GM21576 (cell line): ENCODE results near the gene TBCD.

Experiments used
- ATAC-seq: cut with Tn5 transposase; IDR thresholded peaks from one replicate; pipeline ENCODE4 v1.9.1; 2021; ENCODE audit warnings: mild to moderate bottlenecking, moderate library complexity; ENCODE audit not compliant: unreplicated experiment

The TBCD gene

DNA sequence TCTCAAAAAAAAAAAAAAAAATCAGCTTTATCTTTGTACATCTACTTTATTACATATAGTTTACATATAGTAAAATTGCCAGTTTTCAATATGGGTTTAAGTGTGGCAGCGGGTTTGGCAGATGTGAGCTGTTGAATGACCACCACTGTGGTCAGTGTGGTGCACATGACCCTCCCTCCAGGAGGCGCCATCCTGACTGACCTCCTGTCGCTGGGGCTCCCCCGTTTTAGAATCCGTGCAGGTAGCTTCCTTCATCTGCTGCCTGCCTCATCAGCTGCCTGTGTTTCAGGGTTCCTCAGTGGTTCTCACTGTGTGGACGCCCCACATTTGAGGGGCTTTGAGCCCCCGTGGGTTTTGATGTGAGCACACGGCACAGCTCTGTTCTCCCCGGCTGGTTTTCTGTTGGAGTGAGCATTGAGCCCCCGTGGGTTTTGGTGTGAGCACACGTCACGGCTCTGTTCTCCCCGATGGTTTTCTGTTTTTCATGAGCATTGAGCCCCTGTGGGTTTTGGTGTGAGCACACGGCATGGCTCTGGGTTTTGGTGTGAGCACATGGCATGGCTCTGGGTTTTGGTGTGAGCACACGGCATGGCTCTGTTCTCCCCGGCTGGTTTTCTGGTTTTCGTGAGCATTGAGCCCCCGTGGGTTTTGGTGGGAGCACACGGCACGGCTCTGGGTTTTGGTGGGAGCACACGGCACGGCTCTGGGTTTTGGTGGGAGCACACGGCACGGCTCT lies 145.8 kb downstream of the TBCD start:
- no peak for ATAC-seq

DNA sequence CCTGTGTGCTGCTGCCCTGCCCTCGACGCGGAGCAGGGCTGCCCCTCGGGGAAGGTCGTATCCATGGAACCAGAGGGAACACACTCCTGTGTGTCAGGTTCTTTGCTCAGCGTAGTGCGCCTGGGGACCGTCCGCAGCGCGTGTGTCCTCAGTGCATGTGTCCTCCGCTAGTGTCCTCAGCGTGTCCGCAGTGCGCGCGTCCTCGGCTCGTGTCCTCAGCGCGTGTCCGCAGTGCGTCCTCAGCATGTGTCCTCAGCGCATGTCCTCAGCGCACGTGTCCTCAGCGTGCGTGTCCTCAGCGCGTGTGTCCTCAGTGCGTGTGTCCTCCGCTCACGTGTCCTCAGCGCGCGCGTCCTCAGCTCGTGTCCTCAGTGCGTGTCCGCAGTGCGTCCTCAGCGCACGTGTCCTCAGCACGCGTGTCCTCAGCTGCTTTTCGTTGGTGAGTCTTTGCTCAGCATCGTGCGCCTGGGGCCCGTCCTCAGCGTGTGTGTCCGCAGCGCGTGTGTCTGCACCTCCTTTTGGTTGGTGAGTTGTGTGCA lies 147.2 kb downstream of the TBCD start:
- ATAC-seq: no peak

DNA sequence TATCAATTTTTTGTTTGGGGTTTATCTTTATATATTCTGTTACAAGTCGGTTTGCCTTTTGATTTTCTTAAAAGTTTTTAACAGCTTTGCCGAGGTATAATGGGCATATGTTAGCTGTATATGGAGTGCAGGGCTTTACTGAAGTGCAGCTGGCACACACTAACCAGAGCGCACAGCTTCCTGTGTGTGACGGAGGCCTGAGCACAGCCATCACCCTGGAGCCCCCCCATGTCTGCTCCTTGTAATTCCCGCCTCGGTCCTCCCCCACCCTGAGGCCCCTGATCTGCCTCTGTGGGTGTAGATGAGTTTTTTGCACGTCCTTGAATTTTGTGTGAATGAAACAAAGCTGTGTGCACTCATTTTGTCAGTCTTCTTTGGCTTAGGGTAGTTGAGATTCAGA lies 148.1 kb downstream of the TBCD start:
- no peak for ATAC-seq

DNA sequence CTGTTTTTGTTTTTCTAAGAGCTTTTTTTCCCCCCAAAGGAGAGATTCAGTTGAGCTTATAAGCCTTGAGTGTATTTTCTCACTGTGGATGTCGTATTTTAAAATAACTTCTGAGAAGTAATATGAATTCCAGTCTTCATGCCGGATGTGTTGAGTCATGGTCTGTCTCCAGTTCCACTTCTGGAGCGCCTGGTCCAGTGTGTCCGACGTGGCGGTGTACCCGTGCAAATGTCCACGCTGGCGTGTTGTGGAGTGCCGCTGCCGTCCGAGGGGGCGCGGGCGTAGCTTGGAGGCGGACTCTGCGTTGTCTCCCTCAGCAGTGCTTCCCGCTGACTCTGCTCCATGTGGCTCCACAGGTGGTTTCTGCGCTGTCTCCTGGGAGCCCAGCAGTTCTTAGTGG lies 148.9 kb downstream of the TBCD start:
- no peak for ATAC-seq

DNA sequence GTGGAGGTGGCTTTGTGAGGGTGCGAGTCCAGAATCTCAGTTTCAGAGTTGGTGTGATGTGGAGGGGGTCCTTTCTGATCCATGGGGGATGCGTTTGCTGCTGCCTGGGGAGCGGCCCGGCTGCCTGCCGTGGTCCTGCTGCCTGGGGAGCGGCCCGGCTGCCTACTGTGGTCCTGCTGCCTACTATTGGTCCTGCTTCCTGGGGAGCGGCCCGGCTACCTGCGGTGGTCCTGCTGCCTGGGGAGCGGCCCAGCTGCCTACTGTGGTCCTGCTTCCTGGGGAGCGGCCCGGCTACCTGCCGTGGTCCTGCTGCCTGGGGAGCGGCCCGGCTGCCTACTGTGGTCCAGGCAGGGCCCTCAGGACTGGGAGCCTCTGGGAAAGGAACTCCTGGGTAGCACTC lies 149.5 kb downstream of the TBCD start:
- no peak for ATAC-seq

DNA sequence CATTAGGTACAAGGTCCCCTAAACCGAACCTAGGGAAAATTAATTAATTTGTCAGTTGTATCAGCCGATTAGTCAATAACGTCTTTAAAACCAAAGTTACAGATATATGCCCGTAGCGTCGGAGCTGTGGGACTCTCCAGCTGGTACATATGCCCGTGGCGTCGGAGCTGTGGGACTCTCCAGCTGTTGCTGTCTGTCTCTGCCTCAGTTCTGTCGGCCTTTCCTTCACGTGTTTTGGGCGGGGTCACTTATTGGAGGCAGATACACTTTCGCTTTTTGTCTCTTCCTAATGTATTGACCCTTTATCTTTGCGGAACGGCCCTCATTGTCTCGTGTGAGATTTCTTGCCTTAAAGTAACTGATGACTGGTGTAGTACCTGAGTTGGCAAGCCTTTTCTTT lies 150.0 kb downstream of the TBCD start:
- ATAC-seq: no peak

DNA sequence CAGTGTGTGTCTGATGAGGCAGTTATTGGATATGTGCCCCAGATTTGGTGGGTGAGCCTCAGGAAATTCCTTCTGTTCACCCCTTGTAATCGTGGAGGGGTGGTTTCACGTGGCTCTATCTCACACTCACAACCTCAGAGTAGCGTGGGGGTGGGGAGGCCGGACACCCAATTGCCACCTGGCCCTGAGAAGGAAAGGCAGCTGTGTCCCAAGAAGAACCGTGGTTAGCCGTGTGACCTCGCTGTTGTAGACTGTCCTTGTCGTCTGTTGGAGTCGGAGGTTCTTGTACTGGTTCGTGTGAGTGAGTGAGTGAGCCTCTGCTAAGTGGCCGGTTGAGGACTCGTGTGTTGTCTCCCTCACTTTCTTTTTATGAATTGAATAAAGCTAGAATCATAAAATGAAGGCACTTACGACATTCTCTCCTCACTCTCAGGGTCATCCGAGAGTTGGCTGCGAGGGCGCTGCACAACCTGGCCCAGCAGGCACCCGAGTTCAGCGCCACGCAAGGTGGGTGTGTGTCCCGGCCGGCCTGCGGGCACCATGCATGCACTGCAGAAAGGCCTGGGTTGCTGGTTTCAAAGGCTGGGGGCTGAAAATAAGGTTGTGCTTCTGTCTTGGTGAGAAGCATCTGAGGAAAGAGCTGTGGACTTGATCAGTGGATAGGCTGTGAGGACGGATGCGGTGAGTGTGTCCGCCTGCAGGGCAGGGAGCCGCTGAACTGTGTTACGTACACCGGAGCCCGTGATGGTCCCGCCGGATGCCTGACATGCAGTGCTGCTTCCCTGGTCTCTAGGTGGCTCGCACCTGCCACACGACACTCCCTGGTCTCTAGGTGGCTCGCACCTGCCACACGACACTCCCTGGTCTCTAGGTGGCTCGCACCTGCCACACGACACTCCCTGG lies 151.4 kb downstream of the TBCD start:
- ATAC-seq: no peak

DNA sequence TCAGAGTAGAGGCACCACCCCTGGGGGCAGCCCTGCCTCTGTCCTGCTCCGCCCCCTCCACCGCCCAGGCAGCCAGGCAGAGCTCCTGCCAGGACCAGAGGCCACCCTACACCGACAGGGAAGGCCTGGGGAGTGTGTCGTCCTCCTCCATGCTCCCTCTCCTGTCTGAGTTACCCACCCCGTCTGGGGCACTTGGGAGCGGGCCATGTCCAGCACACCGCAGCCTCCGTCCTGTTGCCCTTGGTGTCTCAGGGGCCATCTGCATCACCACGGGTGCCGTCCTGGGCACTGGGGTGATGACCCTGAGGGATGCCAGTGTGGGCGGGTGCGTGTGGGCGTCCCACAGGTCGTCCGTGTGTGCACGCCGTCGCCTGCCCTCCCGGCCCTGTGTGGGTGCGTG lies 153.3 kb downstream of the TBCD start:
- ATAC-seq: no peak

DNA sequence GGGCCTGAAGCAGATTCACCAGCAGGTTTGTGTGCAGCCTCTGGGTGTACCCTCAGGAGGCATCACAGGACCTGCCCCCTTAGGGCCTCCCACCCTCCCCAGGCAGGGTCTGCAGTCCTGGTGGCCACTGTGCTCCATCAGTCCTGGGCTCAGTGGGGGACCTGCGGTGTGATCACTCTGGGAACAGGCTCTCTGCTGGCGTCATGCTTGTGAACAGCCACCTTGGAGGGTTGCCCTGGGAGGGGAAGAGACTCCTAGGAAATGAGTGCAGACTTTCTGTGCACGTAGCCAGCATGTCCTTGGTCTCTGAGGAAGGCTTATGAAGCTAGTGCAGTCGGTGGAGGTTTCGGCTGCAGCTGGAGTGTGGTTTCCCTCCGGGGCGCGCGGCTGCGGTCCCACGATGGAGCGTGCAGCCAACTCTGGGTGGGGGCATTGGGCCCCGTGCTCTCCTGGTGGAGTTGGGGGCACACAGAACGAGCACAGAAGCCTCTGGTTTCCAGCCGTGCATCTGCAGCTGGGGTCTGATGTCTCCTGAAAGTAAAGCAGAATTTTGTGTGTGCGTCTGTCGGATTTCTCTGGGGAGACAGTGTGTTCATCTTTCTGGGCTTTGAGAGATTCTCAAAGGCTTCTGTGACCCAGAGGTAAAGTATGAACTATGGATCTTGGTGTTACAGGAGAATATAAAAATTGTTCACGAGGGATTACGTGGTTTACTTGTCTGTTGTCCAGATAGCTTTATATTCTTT lies 156.1 kb downstream of the TBCD start:
- ATAC-seq: no peak

DNA sequence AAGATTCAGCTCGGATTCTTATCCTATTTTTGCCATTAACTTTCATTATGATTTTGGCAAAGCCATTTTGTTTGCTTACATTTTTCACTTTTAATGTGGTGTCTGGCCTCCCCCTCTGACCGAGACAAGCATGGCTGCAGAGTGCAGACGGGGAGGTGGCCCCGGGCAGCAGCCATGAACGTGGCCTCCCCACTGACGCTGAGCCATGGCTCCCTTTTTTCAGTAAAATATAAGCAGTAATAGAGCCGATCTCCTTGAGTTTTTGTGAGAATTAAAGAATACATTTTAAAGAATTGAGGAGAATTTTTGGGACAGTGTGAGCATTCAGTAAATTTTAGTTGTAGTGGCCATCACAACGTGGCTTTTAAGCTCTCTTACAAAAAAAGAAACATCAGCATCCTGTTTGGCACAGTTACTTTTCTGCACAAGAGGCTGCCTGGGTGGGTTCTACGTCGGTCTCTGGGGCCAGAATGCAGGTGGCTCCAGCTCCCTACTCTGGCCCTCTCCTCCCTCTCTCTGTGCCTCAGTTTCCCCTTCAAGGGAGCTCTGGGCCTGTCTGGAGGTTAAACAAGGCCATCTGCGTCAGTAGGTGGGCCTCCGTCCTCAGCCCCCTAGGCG lies 156.8 kb downstream of the TBCD start:
- ATAC-seq: no peak

DNA sequence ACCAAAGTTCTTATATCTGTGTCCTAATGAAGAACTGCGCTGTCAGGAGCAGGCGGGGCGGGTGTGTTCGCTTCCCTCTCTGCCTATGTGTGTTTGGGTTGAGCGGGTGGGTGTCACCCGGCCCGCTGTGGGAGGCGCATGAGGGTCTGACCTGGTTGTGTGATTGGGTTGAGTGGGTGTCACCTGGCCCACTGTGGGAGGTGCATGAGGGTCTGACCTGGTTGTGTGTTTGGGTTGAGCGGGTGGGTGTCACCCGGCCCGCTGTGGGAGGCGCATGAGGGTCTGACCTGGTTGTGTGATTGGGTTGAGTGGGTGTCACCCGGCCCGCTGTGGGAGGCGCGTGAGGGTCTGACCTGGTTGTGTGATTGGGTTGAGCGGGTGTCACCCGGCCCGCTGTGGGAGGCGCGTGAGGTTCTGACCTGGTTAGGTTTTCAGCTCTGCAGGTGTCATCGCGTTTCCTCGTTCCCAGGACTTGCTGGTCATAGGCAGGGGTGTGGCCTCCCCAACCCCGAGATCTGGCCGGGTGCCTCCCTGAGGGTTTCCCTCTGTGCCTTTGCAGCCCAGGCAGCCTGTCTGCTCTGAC lies 157.5 kb downstream of the TBCD start:
- ATAC-seq: no peak

DNA sequence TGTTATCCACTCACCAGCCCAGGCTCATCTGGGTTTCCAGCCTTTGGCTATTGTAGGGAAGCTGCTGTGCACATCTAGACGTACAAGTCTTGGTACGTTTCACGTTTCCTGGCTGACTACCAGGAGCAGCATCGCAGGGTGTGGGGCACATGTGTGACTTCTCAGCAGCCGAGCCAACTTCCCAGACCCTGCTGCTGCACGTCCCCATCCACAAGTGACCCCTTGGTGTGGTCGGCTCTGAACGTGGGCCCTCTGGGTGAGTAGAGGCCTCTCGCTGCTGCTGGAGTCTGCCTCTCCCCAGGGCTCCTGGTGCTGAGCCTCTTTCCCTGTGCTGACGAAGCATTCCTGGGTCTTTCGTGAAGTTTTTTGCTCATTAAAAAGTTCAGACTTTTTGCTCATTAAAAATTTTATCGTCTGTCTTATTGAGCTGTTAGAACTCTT lies 158.2 kb downstream of the TBCD start:
- ATAC-seq: no peak

DNA sequence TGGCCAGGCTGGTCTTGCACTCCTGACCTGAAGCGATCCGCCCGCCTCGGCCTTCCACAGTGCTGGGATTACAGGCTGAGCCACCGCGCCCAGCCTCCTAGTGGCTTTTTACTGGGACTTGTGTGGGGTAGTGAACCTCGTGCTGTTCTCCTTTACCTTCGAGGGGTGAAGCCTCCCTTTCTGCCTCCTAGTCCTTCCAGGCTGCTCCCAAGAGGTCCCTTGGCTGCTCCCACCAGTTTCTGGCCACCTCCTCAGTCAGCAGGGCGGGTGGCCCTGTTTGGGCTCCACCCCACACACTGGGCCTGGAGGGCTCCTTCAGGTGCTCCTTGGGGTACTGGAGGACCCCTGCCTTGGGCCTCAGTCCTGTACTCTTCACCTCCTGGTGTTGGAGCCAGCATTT lies 158.9 kb downstream of the TBCD start:
- ATAC-seq: no peak

DNA sequence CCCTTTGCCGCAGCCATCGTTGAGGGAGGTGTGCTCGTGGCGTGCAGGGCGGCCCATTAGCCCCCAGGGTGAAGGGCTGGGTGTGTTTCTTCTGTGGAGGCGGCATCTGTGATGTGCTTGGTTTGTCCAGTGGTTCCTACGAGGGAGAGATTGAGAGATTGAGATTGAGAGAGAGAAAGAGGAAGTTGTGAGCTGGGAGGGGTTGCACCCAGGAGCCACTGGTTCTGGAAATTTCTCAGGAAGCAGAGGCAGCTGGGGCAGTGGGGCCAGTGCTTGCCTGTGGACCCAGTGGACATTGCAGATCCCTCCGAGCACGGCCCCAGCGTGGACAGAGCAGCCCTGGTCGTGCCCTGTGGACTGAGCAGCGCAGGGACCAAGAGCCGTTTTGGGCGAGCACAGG lies 160.0 kb downstream of the TBCD start:
- no peak for ATAC-seq

DNA sequence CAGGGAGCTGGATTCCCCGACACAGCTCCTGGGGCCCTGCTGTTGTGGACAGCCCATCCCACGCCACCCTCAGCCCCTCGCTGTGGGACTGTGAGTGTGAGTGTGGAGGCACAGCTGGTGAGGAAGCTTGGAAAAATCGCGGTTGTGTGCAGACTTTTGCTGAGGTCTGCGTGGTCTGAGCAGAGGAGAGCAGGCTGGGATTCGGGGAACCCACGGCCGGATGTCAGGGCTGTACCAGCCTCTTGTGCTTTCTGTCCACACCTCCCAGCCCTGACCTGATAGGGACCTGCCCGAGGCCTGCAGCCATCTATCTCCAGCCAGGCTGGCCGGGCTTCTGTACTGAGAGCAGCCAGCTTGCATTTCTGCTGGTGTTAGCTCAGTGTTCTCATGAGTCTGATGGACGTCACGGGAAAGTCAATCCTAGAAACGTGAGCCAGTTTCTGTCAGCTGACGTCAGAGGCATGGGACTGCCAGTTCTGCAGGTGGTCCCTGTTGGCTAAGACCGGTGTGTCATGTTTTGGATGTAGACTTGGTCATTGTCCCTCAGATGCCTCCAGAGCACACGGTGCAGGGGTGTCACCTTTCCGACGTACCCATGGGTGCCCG lies 160.7 kb downstream of the TBCD start:
- no peak for ATAC-seq

DNA sequence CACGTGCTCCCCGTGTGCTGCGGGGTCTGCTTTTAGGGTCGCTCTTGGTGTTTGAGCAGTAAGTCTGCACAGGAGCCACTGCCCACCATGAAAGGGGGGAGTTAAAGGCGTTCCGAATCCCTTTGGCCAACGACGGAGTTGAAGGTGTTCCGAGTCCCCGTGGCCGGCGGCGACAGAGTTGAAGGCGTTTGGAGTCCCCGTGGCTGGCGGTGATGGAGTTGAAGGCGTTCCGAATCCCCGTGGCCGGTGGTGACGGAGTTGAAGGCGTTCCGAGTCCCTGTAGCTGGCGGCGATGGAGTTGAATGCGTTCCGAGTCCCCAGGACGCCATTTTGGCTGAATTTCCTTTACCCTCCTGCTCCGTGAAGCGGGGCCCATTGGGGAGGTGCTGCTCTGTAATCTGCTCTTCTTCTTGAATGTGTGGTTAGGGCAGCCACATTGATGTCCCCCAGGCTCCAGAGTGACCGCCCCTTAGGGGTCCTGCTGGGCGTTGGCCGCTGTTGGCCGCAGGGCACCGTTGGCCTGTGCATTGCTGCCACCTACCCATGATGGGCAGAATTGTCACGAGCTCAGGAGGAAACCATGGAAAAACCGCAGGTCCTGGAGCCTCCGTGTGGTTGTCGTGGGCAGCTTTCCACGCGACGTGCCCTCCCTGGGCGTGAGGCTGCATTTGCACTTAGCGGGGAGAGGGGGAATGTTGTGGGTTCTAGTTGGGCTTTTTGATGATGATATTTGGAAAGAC lies 161.6 kb downstream of the TBCD start:
- no peak for ATAC-seq

DNA sequence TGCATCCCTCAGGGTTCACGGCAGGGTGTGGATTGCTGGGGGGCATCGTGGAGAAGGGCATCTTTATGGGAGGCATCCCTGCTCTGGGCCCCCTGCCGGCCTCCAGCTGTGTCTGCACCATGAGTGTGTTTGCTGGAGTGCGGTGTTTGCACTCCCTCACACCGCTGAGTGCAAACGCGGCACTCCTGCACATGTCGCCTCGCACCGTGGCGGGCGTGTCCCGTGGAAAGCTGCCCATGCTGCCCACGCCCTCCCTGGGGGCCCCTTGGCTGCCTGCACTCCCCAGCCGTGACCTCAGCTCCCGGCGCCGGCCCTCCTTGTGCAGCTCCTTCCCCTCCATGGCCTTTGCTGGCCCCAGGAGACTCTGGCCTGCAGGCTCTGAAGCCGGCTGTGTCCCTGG lies 162.5 kb downstream of the TBCD start:
- no peak for ATAC-seq

DNA sequence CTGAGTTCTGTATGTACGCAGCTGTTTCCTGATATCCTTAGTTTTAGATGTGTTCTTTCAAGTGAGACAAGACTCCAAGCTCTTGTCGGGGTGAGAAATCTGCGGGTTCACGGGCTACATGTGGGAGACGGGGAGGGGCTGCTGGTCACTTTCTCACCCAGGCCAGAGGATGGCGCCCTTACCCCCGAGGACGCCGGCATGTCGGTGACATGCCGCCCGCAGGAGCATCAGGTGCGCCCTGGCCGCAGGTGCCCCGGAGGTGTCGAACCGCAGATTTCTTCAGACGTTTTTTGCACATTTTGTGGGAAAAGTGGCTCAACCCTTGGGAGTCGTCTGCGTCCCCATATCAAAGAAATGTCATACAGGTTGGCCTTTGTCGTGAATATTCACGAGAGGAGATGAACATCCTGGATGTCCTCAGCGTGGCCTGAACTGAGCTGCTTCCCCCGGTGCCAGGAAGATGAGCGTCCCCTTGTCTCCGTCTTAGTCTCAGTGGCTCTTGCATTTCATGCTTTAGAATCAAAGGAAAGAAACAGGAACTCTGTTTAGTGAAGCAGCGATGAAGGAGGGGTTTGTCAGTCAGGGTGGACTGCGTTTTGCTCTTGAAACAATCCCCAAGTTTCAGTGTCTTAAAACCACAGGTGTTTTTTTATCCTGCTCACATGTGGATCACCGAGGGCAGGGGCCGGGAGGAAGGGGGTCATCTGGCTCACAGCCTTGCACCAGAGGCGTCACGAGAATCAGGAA lies 163.3 kb downstream of the TBCD start:
- no peak for ATAC-seq

DNA sequence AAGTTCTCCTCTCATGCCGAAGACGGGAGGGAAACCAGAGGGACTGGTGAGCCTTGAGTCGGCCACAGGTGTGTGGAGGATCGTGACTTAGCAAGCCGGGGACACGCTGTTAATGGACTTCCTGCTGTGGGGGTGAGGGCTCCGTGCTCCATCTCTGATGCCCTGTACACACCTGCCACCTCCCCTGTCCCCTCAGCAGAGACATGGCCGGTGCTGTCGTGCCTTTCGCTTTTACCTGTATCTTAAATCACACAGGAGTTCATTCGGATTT lies 163.8 kb downstream of the TBCD start:
- ATAC-seq: no peak
